GM06990 (cell line): Measurements from ENCODE around the gene PAM16.

Experiments
- DNase-seq: peaks from one replicate; pipeline ENCODE4 v3.0.0-alpha.2; 2011; ENCODE audit not compliant: insufficient read length; ENCODE audit errors: extremely low read depth
- H3K27me3 ChIP-seq: replicated peaks from 2 replicates; pipeline ENCODE4 v1.6.0; 2011; ENCODE audit warnings: low read length; ENCODE audit not compliant: control insufficient read depth, insufficient read depth
- H3K36me3 ChIP-seq: 2 replicates; pipeline ENCODE4 v1.5.1; 2011; ENCODE audit warnings: low read length; ENCODE audit not compliant: control insufficient read depth, insufficient read depth
- H3K4me3 ChIP-seq: replicated peaks from 2 replicates; pipeline ENCODE4 v1.5.1; 2011; ENCODE audit warnings: low read depth, mild to moderate bottlenecking, control low read depth, low read length
- TF ChIP-seq, protein P1 (sequence below): IDR thresholded peaks from 2 replicates; pipeline ENCODE4 v1.5.1; 2011; ENCODE audit warnings: low read length, control low read depth, mild to moderate bottlenecking, inconsistent platforms; ENCODE audit not compliant: insufficient read depth, poor library complexity, severe bottlenecking

The PAM16 gene

GRCh38 chr16:4293181-4293716 lies 57.9 kb downstream of the PAM16 start:
- Histone ChIP-seq H3K4me3 (no peak overlapping the region), H3K27me3 (no peaks in the 10 kb centered on the region), H3K36me3 (no peaks in the 10 kb centered on the region)
- TF ChIP-seq, protein P1, sequence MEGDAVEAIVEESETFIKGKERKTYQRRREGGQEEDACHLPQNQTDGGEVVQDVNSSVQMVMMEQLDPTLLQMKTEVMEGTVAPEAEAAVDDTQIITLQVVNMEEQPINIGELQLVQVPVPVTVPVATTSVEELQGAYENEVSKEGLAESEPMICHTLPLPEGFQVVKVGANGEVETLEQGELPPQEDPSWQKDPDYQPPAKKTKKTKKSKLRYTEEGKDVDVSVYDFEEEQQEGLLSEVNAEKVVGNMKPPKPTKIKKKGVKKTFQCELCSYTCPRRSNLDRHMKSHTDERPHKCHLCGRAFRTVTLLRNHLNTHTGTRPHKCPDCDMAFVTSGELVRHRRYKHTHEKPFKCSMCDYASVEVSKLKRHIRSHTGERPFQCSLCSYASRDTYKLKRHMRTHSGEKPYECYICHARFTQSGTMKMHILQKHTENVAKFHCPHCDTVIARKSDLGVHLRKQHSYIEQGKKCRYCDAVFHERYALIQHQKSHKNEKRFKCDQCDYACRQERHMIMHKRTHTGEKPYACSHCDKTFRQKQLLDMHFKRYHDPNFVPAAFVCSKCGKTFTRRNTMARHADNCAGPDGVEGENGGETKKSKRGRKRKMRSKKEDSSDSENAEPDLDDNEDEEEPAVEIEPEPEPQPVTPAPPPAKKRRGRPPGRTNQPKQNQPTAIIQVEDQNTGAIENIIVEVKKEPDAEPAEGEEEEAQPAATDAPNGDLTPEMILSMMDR, result no peak
- no peak for DNase-seq

- Histone ChIP-seq H3K4me3 (no peak overlapping the region), H3K27me3 (no peaks in the 10 kb centered on the region), H3K36me3 (no peaks in the 10 kb centered on the region)
- TF ChIP-seq, protein P1, result no peak
- DNase-seq, result no peak
Measured at GRCh38 chr16:4291699-4292098, 59.4 kb downstream of the PAM16 start.
